Measurements from ENCODE around the gene ZNF280A.

DNA sequence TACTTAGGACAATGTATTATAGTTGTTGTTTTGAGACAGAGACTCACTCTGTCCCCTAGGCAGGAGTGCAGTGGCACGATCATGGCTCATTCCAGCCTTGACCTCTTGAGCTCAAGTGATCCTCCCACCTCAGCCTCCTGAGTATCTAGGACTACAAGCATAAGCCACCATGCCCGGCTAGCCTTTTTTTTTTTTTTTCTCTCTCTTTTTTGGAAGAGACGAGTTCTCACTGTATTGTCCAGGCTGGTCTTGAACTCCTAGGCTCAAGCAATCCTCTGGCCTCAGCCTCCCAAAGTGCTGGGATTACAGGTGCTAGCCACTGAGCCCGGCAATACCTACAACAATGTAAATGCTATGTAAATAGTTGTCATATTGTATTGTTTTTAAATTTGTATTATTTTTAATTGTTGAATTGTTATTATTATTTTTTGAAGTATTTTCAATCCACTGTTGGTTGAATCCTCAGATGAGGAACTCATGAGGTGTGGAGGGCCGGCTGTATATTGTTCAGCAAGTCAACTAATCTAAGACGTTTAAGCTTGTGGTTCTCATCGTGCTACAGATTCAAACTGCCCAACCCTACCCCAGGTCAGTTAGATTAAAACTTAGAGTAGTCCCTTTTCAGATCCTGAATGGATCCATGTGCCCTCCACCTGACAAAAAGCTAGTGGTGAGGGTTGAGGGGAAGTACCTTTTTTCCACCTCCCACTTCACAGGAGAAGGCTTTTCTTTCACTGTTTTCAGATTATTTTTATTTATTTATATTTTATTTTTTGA, 11.9 kb upstream of the ZNF280A start:
- TF ChIP-seq EZH2 (IDR thresholded peaks at IDR 0.05) (no peak), POLR2AphosphoS5 (IDR thresholded peaks at IDR 0.05; ENCODE audit: borderline replicate concordance, low read depth, low read length) (no peak), FOXP2 (optimal IDR thresholded peaks at IDR 0.05; ENCODE audit: control extremely low read depth, extremely low read length, insufficient read depth) (no peak)

All from SK-N-MC (cell line).